Activated CD4-positive, alpha-beta memory T cell treated with anti-CD3 and anti-CD28 coated beads for 36 hours (primary cell): ENCODE data around the gene SMIM22. TPM values are rescaled to one million over a fixed set of nuclear protein-coding genes. Genes with fewer than 3 reads are reported as not detected.
"Not testable (repeated sequence)": the region's sequence is repeated elsewhere in the genome, so short reads cannot be mapped to it uniquely, and the experiment has no call there.

Experiments
- CTCF ChIA-PET: fragments of 350-600 bp; sonication (Branson Sonifier 250); formaldehyde crosslinking; loops from one replicate; lab custom pipeline; 2021; ENCODE audit warnings: antibody characterized with exemption, inconsistent platforms; lab: Charles Lee
- POLR2A ChIA-PET: fragments of 350-600 bp; sonication (Branson Sonifier 250); formaldehyde crosslinking; loops from one replicate; lab custom pipeline; 2021; ENCODE audit warnings: antibody characterized with exemption; lab: Charles Lee
- DNase-seq: peaks from one replicate; pipeline ENCODE4 v3.0.0-alpha.2; 2020
- H3K27ac Mint-ChIP-seq: one replicate; pipeline ENCODE4 v1.8.0; 2021; ENCODE audit warnings: mixed read lengths
- H3K27me3 Mint-ChIP-seq: one replicate; pipeline ENCODE4 v1.8.0; 2021; ENCODE audit warnings: mixed read lengths
- H3K36me3 Mint-ChIP-seq: one replicate; pipeline ENCODE4 v1.8.0; 2021; ENCODE audit warnings: mixed read lengths
- H3K4me1 Mint-ChIP-seq: one replicate; pipeline ENCODE4 v1.8.0; 2021; ENCODE audit warnings: low read depth, mixed read lengths
- H3K4me3 Mint-ChIP-seq: one replicate; pipeline ENCODE4 v1.8.0; 2021; ENCODE audit warnings: mild to moderate bottlenecking, mixed read lengths
- H3K9me3 Mint-ChIP-seq: one replicate; pipeline ENCODE4 v1.8.0; 2021; ENCODE audit warnings: mixed read lengths
- intact Hi-C: fragments of 100-400 bp; cut with micrococcal nuclease; formaldehyde crosslinking; loops from one replicate; pipeline ENCODE4 v1.15.1; 2023
- total RNA-seq, 2 experiments: library from RNA; stranded (reverse); gene quantifications; one replicate each; pipeline ENCODE4 v1.2.3, GENCODE V29; 2021

SMIM22 gene
- total RNA-seq, 2 experiments from 2014 or later: not detected

DNA sequence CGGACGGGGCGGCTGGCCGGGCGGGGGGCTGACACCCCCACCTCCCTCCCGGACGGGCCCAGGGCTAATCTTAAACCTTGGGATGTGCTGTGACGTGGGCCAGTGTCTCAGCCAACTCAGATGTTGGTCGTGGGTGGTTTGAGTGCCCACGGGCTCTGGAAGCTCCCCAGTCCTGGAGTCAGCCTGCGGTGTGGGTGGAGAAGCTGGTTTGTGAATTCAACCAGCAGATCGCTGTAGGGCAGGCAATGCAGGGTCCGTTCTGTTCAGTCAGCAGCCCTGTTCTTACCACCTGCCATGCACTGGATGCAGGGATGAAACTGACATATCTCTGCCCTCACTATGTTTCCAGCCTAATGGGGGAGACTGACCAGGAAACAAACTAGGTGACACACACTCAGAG lies 20.2 kb upstream of the SMIM22 start:
- intact Hi-C loops: no loop called here
- H3K4me1 Mint-ChIP-seq: no peaks in the 10 kb centered on the region
- H3K27ac Mint-ChIP-seq: no peak overlapping the region
- H3K27me3 Mint-ChIP-seq: no peaks in the 10 kb centered on the region
- no peak overlapping the region for H3K4me3 Mint-ChIP-seq
- CTCF ChIA-PET: no interaction called here
- POLR2A ChIA-PET: no interaction called here
- no peaks in the 10 kb centered on the region for H3K36me3 Mint-ChIP-seq
- no peaks in the 10 kb centered on the region for H3K9me3 Mint-ChIP-seq
- no peak for DNase-seq

DNA sequence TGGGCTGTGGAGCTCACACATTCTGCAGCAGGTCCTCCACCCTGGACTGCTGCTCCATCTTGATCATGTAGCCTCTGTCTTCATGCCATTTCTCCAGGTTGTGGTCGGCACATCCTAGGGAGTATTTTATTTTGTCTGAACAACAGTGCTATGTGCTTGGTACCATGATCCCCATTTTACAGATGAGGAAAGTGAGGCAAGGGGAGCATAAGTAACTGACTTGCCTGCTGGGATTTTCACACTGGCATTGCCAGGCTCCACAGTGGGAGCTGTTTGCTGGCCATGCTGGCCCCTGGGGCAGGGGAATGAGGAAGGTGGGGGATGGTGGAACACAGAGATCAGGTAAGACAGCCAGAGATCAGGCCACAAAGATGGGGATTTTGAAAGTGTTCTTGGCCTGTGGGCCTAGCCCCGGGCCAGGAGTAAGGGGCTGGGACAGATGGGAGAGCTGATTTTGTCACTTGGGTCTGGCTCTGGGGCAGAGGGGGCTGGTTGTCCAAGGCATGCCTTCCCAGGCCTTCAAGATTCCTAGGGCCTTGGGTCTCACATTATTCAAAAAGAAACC lies 18.9 kb upstream of the SMIM22 start:
- no peak for DNase-seq
- no peaks in the 10 kb centered on the region for H3K36me3 Mint-ChIP-seq
- H3K27ac Mint-ChIP-seq: no peak overlapping the region
- intact Hi-C loops: no loop called here
- CTCF ChIA-PET: no interaction called here
- H3K27me3 Mint-ChIP-seq: no peaks in the 10 kb centered on the region
- POLR2A ChIA-PET: no interaction called here
- no peaks in the 10 kb centered on the region for H3K9me3 Mint-ChIP-seq
- H3K4me1 Mint-ChIP-seq: no peaks in the 10 kb centered on the region
- no peak overlapping the region for H3K4me3 Mint-ChIP-seq

GRCh38 chr16:4777339-4778049 lies 17.7 kb upstream of the SMIM22 start:
- intact Hi-C loops: no loop called here
- POLR2A ChIA-PET: no interaction called here
- Mint-ChIP-seq H3K4me3 (no peak overlapping the region), H3K4me1 (no peaks in the 10 kb centered on the region), H3K27ac (no peak overlapping the region), H3K36me3 (no peaks in the 10 kb centered on the region), H3K9me3 (no peaks in the 10 kb centered on the region), H3K27me3 (no peaks in the 10 kb centered on the region)
- CTCF ChIA-PET: no interaction called here
- DNase-seq: no peak

DNA sequence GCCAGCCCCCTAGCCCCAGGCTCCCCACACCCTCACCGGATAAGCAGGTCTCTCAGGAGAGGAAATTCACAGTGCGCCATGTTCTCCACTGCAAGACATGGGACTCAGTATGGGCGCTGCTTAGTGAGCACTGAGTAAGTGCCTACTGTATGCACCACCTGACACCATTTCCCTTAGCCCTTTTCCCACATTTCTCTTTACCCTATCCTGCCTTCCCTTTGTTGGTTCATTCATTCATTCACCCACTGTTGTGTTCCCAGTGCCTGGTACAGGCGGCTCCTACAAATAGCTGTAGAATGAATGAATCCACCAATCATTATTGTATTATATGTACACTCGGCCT lies 17.1 kb upstream of the SMIM22 start:
- Mint-ChIP-seq H3K27ac (no peak overlapping the region), H3K36me3 (no peaks in the 10 kb centered on the region), H3K9me3 (no peaks in the 10 kb centered on the region), H3K4me3 (no peak overlapping the region), H3K27me3 (no peaks in the 10 kb centered on the region), H3K4me1 (no peaks in the 10 kb centered on the region)
- POLR2A ChIA-PET: no interaction called here
- DNase-seq: no peak
- CTCF ChIA-PET: no interaction called here
- intact Hi-C loops: no loop called here

GRCh38 chr16:4780235-4780634 lies 14.9 kb upstream of the SMIM22 start:
- H3K27ac Mint-ChIP-seq: no peak overlapping the region
- no peaks in the 10 kb centered on the region for H3K27me3 Mint-ChIP-seq
- H3K9me3 Mint-ChIP-seq: no peaks in the 10 kb centered on the region
- ChIA-PET CTCF (no interaction called here), POLR2A (no interaction called here)
- intact Hi-C loops: no loop called here
- no peak for DNase-seq
- no peaks in the 10 kb centered on the region for H3K36me3 Mint-ChIP-seq
- no peaks in the 10 kb centered on the region for H3K4me1 Mint-ChIP-seq
- H3K4me3 Mint-ChIP-seq: no peak overlapping the region

- ChIA-PET POLR2A (no interaction called here), CTCF (no interaction called here)
- Mint-ChIP-seq H3K4me1 (no peaks in the 10 kb centered on the region), H3K9me3 (no peaks in the 10 kb centered on the region), H3K36me3 (no peaks in the 10 kb centered on the region), H3K4me3 (no peak overlapping the region), H3K27me3 (no peaks in the 10 kb centered on the region), H3K27ac (no peak overlapping the region)
- intact Hi-C loops: no loop called here
- no peak for DNase-seq
These were observed 11.8 kb upstream of the SMIM22 start for GRCh38 chr16:4783251-4783950.

GRCh38 chr16:4783951-4784336 lies 11.2 kb upstream of the SMIM22 start:
- Mint-ChIP-seq H3K27ac (no peak overlapping the region), H3K4me3 (no peak overlapping the region), H3K36me3 (no peaks in the 10 kb centered on the region), H3K27me3 (no peaks in the 10 kb centered on the region), H3K4me1 (no peaks in the 10 kb centered on the region), H3K9me3 (no peaks in the 10 kb centered on the region)
- POLR2A ChIA-PET: no interaction called here
- intact Hi-C loops: no loop called here
- DNase-seq: no peak
- CTCF ChIA-PET: no interaction called here

DNA sequence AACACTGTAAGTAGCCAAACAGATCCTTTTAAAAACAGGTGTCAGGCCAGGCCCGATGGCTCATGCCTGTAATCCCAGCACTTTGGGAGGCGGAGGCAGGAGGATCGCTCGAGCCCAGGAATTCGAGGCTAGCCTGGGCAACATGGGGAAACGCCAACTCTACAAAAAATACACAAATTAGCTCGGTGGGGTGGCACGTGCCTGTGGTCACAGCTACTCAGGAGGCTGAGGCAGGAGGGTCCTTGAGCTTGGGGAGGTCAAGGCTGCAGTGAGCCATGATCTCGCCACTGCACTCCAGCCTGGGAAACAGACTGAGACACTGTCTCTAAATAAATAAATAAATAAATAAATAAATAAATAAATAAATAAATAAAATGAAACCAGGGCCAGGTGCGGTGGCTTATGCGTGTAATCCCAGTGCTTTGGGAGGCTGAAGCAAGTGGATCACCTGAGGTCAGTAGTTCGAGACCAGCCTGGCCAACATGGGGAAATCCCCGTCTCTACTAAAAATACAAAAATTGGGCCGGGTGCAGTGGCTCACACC lies 10.7 kb upstream of the SMIM22 start:
- H3K27me3 Mint-ChIP-seq, H3K4me1 Mint-ChIP-seq, intact Hi-C loops, H3K9me3 Mint-ChIP-seq, H3K36me3 Mint-ChIP-seq, H3K4me3 Mint-ChIP-seq, DNase-seq, H3K27ac Mint-ChIP-seq, POLR2A ChIA-PET, CTCF ChIA-PET: not testable (repeated sequence)

DNA sequence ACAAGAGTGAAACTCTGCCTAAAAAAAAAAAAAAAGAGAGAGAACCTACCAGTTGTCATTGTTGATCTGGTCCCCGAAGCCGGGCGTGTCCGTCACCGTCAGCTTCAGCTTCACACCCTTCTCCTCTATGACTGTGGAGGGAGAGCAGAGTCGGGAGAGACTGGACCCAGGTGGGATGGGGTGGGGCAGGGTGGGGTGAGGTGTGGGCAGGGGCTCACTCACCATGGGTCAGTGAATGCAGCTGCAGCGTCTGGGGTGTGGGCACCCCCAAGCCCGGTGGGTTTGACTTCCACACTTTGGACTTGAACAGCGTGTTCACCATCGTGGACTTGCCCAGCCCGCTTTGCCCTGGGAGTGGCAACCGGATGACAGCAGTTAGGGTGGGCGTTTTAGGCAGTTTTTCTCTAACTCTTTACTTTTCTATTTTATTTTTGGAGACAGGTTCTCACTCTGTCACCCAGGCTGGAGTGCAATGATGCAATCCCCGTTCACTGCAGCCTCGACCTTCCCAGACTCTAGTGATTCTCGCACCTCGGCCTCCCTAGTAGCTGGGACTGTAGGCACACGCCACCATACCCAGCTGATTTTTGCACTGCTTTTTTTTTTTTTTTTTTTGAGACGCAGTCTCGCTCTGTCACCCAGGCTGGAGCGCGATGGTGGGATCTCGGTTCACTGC lies 9.3 kb upstream of the SMIM22 start:
- H3K27ac Mint-ChIP-seq: no peak overlapping the region
- intact Hi-C loops: no loop called here
- H3K36me3 Mint-ChIP-seq: no peaks in the 10 kb centered on the region
- no peak for DNase-seq
- no peaks in the 10 kb centered on the region for H3K9me3 Mint-ChIP-seq
- ChIA-PET CTCF (no interaction called here), POLR2A (no interaction called here)
- H3K27me3 Mint-ChIP-seq: no peaks in the 10 kb centered on the region
- no peak overlapping the region for H3K4me3 Mint-ChIP-seq
- peaks cover 3% of the 10 kb centered on the region for H3K4me1 Mint-ChIP-seq

DNA sequence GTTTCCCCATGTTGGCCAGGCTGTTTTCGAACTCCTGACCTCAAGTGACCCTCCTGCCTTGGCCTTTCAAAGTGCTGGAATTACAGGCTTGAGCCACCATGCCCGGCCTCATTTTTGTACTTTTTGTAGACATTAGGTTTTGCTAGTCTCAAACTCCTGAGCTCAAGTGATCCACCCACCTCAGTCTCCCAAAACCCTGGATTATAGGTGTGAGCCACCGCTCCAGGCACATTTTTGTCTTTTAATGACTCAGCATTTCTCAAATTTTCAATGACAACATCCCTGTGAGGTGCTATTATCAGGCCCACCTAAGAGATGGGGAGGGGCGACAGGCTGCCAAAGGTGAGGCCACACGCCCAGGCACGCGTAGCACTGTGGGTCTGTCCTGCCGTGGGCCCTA lies 8.1 kb upstream of the SMIM22 start:
- H3K4me1 Mint-ChIP-seq: peaks cover 6% of the 10 kb centered on the region
- peaks cover 3% of the 10 kb centered on the region for H3K27me3 Mint-ChIP-seq
- intact Hi-C loops: no loop called here
- no peak overlapping the region for H3K4me3 Mint-ChIP-seq
- H3K27ac Mint-ChIP-seq: no peak overlapping the region
- ChIA-PET CTCF (no interaction called here), POLR2A (no interaction called here)
- DNase-seq: no peak
- H3K36me3 Mint-ChIP-seq: no peaks in the 10 kb centered on the region
- H3K9me3 Mint-ChIP-seq: no peaks in the 10 kb centered on the region

GRCh38 chr16:4787627-4788482 lies 7.3 kb upstream of the SMIM22 start, which contains the start of gene SEPTIN12:
Gene SEPTIN12 (minus strand): TSS chr16:4788345. CDS start chr16:4787645, 700 bp downstream.
- intact Hi-C loops: no loop called here
- no peak for DNase-seq
- H3K4me1 Mint-ChIP-seq: peaks cover 6% of the 10 kb centered on the region
- CTCF ChIA-PET: no interaction called here
- POLR2A ChIA-PET: no interaction called here
- H3K36me3 Mint-ChIP-seq: no peaks in the 10 kb centered on the region
- H3K27me3 Mint-ChIP-seq: peaks cover 3% of the 10 kb centered on the region
- no peak within 1 kb of the TSS for H3K27ac Mint-ChIP-seq
- no peak within 1 kb of the TSS for H3K4me3 Mint-ChIP-seq
- H3K9me3 Mint-ChIP-seq: no peaks in the 10 kb centered on the region
